NCI-H774 (cell line): ENCODE measurements around the gene TMEM40.
"Not testable (repeated sequence)": the region's sequence is repeated elsewhere in the genome, so short reads cannot be mapped to it uniquely, and the experiment has no call there.

Source experiments
- DNase-seq: peaks from one replicate; lab custom pipeline; 2025; lab: John Stamatoyannopoulos, UW

TMEM40 gene

GRCh38 chr3:12719541-12719940 lies 39.5 kb downstream of the TMEM40 start:
- no peak for DNase-seq

DNA sequence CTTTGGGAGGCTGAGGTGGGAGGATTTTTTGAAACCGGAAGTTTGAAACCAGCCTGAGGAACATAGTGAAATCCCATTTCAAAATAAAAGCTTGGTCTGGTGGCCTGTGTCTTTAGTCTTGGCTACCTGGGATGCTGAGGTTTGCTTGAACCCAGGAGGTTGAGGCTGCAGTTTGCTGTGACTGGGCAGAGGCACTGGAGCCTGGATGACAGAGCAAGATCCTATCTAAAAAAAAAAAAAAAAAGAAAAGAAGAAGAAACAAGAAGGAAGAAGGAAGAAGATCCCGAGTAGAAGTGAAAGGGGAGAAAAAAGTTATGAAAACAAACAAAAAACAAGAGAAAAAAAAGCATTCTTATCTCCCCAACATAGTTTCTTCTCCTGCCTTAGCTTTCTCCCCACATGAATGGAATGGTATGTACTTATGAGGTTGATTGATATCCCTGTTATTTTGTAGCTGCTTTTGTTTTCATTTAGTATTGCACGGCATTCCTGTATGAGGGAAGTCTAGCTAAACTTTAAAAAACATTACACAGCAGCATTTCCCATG lies 42.4 kb downstream of the TMEM40 start:
- no peak for DNase-seq

GRCh38 chr3:12714278-12714677 lies 44.8 kb downstream of the TMEM40 start:
- no peak for DNase-seq

- DNase-seq, result no peak
Observed at GRCh38 chr3:12710062-12710461, 49.0 kb downstream of the TMEM40 start.

GRCh38 chr3:12709334-12709733 lies 49.7 kb downstream of the TMEM40 start:
- DNase-seq, result no peak

DNA sequence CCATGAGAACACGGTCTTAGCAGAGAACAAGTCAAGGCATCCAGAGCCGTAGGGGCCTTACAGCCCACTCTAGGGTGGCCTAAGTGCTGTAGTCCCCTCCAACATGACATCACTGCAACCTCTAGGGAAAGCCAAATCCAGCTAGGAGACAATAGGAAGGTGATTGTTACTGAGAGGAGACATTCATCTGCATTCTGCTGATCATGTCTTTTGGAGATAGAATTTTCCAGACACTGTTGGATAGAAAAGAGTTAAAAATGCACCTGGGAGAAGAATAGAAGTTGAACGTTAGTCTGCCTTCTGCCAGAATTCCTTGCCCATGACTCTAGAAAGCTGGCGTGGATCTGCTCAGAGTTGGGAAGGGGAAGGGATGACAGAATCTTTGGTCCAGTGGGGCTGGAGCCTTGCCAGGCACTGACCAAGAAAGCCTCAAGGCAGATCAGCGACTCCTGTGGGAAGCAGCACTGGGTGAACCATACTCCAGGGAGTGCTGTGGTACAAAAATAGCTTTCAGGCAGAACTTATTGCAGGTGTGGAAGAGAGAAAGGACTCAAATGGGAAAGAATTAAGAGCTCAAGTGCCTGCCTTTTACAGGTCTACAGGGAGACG lies 50.4 kb downstream of the TMEM40 start:
- no peak for DNase-seq

DNA sequence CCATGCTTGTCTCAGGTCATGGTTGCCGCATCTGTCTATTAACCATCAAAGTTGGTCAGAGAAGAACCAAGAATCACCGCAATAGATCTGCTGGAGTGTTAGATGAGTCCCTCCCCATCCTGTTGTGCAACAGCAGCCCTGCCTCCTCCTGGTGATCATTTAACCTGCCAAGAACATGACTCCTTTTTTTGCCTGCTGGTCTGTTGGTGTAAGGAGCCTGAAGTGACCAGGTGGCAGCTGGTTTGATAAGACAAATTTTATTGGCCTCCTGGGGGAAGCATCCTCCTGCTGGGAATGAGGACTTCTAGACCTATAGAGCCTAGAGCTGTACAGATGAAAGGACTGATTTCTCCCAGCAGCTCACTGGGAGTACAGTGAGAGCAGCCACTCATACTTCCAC lies 51.6 kb downstream of the TMEM40 start:
- DNase-seq, result no peak

DNA sequence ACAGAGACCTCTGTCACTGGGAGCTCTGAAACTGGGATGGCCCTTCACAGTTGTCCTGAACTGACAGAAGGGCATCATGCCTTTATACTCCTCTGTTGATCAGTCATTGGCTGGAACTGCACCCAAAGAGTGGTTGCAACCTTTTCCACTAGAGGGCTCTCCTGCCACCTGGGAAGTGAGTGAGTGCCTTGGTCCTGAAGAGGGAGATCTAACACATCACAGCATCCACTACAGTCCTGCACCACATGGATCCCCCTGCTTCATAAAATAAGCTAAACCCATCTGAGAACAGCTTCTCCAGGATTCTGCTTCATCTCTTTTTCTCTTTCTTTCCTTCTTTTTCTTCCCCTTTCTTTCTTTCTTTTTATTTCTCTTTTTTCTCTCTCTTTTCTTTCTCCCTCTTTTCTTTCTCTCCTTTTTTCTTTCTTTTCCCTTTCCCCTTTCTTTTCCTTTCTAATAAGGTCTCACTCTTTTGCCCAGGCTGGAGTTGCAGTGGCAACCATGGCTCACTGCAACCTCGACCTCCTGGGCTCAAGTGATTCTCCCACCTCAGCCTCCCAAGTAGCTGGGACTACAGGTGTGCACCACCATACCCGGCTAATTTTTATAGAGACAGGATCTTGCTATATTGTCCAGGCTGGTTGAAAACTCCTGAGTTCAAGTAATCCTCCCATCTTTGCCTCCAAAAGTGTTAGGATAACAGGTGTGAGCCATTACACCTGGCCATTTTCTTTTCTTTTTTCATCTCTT lies 52.4 kb downstream of the TMEM40 start:
- no peak for DNase-seq

GRCh38 chr3:12705981-12706380 lies 53.1 kb downstream of the TMEM40 start:
- DNase-seq, result no peak

- no peak for DNase-seq
Observed at GRCh38 chr3:12705374-12705926, 53.6 kb downstream of the TMEM40 start.

GRCh38 chr3:12702501-12702900 lies 56.6 kb downstream of the TMEM40 start:
- DNase-seq, result no peak

- not testable (repeated sequence) for DNase-seq
Observed at GRCh38 chr3:12701601-12702000, 57.5 kb downstream of the TMEM40 start.

DNA sequence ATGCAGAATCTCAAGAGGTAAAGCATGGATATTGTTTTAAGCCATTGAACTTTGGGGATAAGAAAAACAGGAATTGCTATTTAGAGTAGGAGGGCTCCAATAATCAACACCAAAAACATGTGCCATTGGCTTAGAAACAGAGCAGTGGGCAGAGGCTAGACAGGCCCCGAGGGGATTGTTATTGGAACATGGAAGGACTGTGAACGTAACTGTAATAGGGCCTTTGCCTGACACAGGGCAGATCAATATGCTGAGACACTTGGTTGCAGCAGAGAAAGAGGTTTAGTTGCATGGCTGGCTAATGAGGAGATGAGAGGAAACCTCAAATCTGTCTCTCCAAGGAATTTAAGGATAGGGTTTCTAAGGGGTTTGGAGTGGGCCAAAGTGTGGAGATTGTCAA lies 58.3 kb downstream of the TMEM40 start:
- no peak for DNase-seq

- DNase-seq, result no peak
Observed at GRCh38 chr3:12695916-12696315, 63.1 kb downstream of the TMEM40 start.

- no peak for DNase-seq
Observed at GRCh38 chr3:12695112-12695511, 63.9 kb downstream of the TMEM40 start.

GRCh38 chr3:12692444-12692843 lies 66.6 kb downstream of the TMEM40 start:
- no peak for DNase-seq

- no peak for DNase-seq
Observed at GRCh38 chr3:12689997-12690711, 68.9 kb downstream of the TMEM40 start.

GRCh38 chr3:12687948-12688347 lies 71.1 kb downstream of the TMEM40 start:
- DNase-seq, result no peak

DNA sequence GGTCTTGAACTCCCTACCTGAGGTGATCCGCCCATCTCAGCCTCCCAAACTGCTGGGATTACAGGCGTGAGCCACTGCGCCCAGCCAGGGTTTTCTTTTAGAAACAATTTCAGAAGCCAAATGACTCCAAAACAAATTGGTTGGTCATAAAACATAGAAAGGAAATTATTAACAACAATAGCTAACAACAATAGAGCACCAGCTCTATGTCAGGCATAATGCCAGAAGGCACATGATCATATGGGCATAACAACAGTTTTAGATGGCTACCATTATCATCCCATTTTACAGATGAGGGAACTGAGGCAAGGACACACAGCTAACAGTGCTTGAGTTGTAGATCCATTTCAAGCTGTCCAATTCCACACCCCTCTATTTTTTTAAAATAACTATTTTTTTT lies 73.0 kb downstream of the TMEM40 start:
- no peak for DNase-seq
